ENCODE results near the gene RBFOX1.
"Not testable (repeated sequence)": the region's sequence is repeated elsewhere in the genome, so short reads cannot be mapped to it uniquely, and the experiment has no call there.

The RBFOX1 gene

DNA sequence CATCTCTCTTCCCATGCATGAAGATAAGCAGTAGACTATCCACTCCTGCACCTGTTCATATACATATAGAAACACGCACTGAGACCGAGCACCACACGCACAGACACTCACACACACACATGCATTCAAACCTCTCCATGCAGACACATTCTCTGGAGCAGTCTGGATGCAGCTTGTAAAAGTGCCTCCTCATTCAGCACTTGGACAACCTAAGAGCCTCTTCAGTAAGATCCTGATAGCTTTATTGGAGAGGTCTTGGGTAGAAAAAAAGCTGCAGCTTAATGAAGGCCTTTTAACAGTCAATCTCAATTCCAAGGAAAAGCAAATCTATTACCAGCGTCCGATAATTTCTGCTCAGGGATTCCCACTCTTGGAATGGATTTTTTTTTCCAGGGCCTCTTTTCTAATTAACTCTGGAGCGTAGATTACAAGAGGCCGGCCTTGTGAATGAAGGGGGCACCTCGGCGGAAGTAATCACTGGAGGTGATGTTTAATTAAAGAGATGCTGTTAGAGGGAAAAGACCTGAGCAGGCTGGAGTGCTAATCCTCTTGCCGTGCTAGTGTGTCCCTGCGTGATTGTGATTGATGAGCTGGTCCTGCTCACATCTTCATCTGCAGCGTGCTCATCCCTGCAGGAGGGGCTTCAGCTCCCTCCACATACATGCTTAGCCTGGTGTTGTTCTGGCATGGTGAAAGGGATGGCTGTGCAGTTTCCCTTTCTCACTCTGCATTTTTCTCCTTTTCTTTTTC, 155.1 kb downstream of the RBFOX1 start:
- DNase-seq (ENCODE audit: low read depth in 2 of 2) = no peak
- TF ChIP-seq, protein P1, sequence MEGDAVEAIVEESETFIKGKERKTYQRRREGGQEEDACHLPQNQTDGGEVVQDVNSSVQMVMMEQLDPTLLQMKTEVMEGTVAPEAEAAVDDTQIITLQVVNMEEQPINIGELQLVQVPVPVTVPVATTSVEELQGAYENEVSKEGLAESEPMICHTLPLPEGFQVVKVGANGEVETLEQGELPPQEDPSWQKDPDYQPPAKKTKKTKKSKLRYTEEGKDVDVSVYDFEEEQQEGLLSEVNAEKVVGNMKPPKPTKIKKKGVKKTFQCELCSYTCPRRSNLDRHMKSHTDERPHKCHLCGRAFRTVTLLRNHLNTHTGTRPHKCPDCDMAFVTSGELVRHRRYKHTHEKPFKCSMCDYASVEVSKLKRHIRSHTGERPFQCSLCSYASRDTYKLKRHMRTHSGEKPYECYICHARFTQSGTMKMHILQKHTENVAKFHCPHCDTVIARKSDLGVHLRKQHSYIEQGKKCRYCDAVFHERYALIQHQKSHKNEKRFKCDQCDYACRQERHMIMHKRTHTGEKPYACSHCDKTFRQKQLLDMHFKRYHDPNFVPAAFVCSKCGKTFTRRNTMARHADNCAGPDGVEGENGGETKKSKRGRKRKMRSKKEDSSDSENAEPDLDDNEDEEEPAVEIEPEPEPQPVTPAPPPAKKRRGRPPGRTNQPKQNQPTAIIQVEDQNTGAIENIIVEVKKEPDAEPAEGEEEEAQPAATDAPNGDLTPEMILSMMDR (IDR thresholded peaks at IDR 0.05; ENCODE audit: low read depth, low read length) = no peak
- no peak overlapping the region for H3K4me3 ChIP-seq (replicated peaks in 1 of 2; ENCODE audit: low read depth in 2 of 2, low read length in 2 of 2)

DNA sequence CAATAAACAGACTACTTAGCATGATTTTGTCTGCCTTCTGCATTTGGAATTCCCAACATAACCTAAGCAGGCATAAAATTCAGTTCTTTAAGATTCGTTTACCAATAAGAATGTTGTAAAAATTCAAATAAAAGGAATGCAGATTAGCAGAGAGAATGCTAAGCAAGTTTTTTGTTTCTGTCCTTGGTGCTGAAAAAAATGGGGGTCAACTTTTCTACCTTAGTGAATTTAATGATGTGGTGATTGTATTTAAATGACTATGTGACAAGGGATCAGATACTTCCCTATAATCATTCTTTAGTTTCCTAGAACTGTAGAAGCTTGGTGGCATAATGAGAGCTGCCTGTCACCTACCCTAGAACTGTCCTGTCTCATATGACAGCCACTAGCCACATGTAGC, 159.5 kb downstream of the RBFOX1 start:
- TF ChIP-seq, protein P1 (IDR thresholded peaks at IDR 0.05; ENCODE audit: low read depth, low read length) = no peak
- DNase-seq (ENCODE audit: low read depth in 2 of 2) = no peak
- no peak overlapping the region for H3K4me3 ChIP-seq (replicated peaks in 1 of 2; ENCODE audit: low read depth in 2 of 2, low read length in 2 of 2)

DNA sequence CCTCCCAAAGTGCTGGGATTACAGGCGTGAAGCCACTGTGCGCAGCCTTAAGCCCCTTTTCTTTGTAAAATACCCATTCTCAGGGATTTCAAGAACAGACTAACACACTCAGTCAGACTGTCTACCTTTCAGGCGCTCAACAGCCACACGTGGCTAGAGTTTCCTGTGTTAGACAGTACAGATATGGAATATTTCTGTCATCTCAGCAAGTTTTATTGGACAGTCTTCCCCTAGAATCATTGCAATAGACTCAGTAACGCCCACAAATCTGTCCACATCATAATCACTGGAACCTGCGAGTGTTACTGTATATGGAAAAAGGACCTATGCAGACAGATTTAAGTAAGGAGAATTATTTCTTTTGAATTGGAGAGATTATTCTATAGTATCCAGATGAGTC, 160.5 kb downstream of the RBFOX1 start:
- no peak overlapping the region for H3K4me3 ChIP-seq (replicated peaks in 1 of 2; ENCODE audit: low read depth in 2 of 2, low read length in 2 of 2)

DNA sequence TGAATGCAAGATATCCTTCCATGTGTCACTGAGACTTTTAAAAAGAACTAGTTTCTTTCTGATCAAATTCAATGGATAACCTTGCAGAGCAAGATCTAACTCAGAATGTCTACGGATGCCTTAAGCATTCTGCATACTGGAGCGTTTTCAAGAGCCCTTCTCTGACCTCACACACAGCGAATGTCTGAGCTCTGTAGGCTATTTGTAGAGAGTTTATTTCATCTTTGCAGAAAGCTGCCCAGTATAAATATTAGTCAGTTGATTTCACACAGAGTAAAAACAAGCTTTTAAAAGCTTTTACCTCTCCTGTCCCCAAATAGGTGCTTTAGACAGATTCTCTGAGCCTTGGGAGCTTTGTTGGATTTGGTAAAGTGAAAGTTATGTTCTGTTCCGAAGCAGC, 165.0 kb downstream of the RBFOX1 start:
- TF ChIP-seq, protein P1 (IDR thresholded peaks at IDR 0.05; ENCODE audit: low read depth, low read length) = no peak
- H3K4me3 ChIP-seq (replicated peaks in 1 of 2; ENCODE audit: low read depth in 2 of 2, low read length in 2 of 2) = no peak overlapping the region
- DNase-seq (ENCODE audit: low read depth in 2 of 2) = no peak

More for the DNA sequence above, 160.5 kb downstream of the RBFOX1 start:
- TF ChIP-seq, protein P1 (IDR thresholded peaks at IDR 0.05; ENCODE audit: low read depth, low read length) = no peak
- no peak for DNase-seq (ENCODE audit: low read depth in 2 of 2)

DNA sequence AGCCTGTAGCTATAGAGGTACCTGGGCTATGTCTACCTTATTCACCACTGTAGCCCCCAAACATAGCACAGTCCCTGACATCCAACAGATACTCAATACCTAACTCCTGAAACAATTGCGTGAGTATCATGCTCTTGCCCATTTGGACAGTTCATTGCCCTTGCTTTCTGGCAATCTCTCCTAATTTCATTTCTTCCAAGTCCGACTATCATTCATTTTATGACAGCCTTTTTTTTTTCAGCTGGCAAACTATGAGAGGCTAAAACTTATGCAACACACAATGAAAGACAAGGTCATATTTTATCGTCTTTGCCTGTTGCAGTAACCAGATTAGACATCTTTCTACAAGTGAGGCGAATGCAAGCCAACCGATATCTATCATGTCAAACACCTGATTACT, 169.2 kb downstream of the RBFOX1 start:
- no peak overlapping the region for H3K4me3 ChIP-seq (replicated peaks in 1 of 2; ENCODE audit: low read depth in 2 of 2, low read length in 2 of 2)
- no peak for DNase-seq (ENCODE audit: low read depth in 2 of 2)
- TF ChIP-seq, protein P1 (IDR thresholded peaks at IDR 0.05; ENCODE audit: low read depth, low read length) = no peak

DNA sequence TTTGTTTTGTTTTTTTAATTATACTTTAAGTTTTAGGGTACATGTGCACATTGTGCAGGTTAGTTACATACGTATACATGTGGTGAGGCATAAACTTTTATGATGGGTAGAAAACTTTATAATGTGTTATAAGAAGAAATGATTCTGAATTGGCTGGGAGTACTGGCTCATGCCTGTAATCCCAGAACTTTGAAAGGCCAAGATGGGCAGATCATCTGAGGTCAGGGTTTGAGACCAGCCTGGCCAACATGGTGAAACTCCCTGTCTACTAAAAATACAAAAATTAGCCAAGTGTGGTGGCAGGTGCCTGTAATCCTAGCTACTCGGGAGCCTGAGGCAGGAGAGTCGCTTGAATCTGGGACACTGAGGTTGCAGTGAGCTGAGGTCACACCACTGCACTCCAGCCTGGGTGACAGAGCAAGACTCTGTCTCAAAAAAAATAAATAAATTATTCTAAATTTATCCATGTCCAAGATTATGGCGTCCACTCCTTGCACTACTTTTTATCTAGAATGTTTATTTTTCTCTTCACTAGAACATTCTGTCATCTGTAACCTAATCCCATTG, 170.0 kb downstream of the RBFOX1 start:
- DNase-seq (ENCODE audit: low read depth in 2 of 2); H3K4me3 ChIP-seq (replicated peaks in 1 of 2; ENCODE audit: low read depth in 2 of 2, low read length in 2 of 2): not testable (repeated sequence)

DNA sequence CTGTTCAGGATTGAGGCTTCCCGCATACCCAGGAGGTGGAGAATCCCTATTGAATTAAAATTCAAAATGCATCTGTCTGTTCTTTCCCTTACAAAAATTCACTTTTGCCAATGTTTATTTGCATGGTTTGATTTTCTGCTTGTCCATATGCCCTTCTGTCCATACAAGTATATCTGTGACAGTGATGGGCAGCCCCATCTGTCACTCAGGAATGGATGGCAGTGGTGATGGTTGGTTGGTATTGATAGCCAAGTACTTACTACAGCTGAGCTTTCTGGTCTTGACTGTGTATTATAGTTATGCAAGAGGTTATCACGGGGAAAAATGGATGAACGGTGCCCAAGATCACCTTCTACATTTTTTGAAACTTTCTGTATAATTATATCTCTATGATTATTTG, 171.0 kb downstream of the RBFOX1 start:
- no peak for DNase-seq (ENCODE audit: low read depth in 2 of 2)

More for the DNA sequence above, 171.0 kb downstream of the RBFOX1 start:
- TF ChIP-seq, protein P1 (IDR thresholded peaks at IDR 0.05; ENCODE audit: low read depth, low read length) = no peak
- no peak overlapping the region for H3K4me3 ChIP-seq (replicated peaks in 1 of 2; ENCODE audit: low read depth in 2 of 2, low read length in 2 of 2)
